Activated CD4-positive, alpha-beta T cell treated with anti-CD3 and anti-CD28 coated beads for 24 hours (primary cell): ENCODE measurements around the gene GATA5.

Source experiments
- DNase-seq, 2 donors: peaks; one replicate each; pipeline ENCODE4 v3.0.0-alpha.2; 2020; ENCODE audit warnings: low read depth in 2 of 2

The GATA5 gene

DNA sequence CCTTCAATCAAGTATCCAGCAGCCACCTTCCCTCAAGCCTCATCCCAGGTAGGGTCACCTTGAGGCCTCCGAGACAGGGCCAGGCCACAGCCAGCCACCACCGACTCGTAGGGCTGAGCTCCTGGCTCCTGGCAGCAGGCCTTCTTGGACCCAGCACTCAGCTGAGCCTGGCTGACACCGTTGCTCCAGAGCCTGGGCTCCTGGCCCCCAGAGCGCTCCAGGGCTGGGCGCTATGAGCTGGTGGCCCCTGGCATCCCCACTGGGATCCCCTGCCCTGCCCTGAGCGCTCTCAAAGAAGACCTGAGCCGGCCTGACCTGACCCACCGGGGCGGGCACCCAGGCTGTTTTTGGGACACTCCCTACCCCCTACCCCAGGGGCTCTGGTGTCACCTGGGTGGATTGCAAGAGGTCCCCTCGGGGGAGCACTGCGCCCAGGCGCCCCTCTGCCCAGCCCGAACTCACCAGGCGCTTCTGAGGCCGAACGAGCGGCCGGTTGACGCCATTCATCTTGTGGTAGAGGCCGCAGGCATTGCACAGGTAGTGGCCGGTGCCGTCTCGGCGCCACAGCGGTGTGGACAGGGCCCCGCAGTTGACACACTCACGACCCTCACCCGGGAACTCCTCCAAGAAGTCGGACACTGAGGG is 2.7 kb downstream of the GATA5 start:
- no peak for DNase-seq

DNA sequence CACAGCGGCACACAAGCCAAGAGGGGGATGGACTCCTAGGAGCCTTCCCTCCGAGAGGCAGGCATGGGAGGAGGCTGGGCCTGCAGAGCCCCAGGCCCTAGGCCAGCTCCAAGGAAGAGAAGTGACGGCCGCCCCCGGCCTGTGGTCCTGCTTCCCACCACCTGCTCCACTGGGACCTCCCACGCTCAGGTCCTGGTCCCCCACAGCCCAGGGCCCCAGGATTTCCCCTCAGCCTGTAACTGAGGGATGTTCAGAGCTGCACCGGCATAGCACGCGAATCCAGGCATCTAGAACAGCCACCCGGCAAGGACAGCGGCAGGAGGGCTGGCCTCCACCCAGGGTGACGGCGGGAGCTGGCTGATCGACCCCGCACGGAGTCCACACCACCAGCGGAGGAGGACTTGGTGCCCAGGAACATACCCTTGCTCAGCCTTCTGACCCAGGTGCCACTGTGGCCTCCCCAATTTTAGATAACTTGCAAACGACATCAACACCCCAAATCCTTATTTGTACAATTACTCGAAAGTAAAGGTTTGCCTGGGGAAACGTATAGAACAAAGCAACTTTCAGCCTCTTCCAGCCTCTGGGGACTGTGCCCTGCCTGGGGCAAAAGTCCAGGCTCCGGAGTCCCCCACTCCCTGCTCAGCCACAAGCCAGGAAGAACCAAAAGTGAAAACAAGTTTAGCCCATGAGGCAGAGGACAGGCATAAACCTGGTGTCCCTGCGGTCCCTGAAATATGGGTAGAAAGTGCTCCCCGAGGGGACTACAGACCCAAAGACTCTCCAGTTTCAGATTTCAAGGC is 3.5 kb downstream of the GATA5 start:
- DNase-seq: no peak

DNA sequence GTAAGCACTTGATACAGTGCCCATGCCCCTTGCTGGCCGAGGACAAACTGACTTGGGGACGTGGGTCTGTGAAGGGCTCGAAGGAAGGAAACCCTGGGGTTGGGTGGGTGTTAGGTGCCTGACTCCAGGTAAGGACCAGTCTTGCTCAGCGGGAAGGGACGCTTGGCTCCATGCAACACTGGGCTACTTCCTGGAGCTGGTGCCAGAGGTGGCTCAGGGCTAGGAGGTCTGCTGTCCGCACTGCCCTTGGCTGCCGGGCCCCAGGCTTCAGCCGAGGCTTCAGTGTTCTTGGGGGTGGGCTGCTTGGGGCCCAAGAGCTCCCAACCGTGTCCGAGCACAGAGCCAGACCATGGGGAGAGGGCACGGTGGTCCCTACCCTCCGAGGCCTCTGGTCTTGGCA is 5.3 kb downstream of the GATA5 start:
- no peak for DNase-seq

DNA sequence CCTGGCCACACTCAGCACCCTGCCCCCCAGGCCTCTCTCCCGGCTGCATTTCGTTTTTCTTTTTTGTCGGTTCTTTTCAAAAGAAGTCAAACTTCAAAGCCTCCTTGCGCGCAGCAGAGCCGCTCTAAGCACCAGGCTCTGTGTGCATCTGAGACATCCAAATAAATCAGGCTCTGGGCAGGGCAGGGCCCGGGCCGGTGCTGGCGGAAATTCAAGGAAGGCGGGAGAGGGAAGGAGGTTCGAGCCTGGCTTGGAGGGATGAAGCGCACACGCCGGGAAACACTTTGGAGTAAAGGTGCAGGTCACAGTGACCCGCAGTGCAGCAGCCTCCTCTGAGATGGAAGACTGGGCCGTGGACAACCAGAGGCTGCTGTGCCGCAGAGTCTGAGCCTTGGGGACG is 5.8 kb downstream of the GATA5 start:
- DNase-seq: no peak

DNA sequence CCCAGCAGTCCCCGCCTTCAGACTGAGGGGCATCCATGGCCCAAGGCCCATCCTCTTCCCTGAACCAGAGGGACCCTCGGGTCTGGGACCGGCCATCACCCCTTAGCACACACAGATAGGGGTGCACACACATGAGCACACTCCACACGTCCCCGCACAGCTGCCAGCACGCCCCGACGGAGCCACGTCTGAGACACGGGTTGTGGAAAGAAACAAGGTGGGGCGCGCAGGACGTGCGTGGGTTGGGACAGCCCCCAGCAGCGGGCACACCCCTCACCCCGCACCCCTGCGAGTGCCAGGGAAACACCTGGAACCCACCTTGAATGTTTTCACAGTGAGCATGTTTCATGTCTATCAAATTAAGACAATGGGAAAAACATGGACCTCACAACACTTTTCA is 6.4 kb downstream of the GATA5 start:
- no peak for DNase-seq

DNA sequence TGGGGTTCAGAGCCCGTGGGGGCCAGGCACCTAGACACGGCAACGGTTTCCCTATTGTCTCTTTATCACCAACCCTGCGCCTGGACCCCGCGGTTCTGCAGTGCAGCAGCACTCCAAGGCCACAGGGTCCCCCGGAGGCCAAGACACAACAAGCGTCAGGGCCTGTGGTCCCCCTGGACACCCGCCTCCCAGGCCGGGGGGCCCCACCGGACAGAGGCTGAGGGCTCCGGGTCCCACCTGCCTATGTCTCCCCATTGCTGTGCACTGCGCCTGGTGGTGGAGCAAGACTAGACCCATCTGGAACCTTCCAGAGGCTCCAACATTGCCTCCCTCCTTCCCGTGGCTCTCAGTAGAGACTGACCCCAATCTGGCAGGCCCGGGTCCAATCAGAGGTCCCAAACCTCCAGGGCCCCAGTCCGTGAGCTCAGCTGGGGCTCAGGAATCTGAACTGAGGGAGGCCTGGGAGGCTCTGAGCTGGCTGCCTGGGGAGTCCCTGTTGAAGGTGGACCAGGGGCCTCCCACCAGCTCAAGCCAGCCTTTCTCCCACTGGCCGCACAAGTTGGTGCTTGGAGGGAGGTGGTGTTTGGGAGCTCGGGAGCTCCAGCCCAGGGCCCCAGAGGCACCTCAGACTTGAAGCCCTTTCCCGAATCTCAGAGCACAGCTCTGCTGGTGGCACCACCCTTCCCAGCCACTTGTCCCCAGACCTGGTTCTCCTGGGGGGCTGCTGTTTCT is 8.8 kb downstream of the GATA5 start:
- DNase-seq: no peak

DNA sequence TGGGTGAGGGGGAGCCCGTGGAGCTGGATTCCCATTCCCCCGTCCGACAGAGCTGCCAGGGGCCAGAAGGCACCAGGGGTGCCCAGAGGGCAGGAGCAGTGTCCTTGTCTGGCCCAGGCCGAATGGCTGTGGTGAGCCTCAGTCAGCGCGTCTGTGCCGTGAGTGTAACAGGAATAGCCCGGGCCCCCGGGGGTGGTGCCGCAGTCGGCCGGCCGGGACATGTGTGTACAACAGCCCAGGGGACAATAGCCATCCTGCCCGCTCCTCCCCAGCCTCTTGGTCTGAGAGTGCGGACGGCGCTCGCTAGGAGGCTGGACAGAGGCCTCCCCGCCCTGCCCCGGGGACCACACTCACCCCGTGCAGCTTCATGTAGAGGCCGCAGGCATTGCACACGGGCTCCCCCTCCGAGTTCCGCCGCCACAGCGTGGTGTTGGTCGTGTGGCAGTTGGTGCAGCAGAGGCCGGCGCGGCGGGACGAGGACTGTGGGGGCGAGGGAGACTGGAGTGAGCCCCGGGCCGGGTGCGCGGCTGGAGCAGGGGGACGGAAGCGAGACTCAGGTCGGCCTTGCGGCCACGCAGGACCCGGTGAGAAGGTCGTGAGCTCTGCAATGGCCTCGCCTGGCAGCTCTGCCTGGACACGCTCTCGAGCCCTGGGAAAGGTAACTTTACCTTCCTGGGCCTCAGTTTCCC is 9.6 kb downstream of the GATA5 start:
- no peak for DNase-seq

DNA sequence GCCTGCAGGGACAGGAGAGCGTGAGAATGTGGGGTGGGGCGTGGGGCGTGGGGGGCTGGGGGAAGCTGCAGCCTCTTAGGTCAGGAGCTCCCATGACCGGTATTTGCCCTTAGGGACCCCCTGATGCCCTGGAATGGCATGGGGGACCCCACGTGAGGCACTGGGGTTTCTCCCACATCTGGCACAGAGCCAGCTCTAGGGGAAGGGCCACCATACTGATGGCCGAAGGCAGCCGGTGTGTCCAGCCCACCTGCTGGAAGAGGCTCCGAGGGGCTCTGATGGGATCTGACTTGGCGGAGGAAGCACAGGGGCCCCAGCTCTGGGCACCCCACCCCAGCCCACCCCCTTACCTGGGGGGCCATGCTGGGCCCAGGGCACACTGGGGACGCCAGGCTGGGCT is 10.8 kb downstream of the GATA5 start:
- no peak for DNase-seq

DNA sequence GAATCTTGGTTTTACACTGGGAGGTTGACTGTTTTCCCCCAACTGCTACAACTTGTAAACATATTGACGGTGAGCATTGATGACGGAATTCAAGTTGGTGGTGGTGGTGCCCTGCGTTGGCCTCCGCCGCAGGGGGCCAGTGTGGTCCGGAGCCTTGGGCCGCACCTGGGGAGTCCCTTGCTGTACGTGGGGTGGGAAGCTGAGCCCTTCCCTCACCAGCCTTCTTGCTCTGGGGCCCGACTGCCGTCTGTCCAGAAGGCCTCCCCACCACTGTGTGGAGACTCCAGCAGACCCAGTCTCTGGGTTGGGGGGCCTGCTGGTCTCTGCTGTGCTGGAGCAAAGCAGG is 11.4 kb downstream of the GATA5 start:
- DNase-seq: no peak

DNA sequence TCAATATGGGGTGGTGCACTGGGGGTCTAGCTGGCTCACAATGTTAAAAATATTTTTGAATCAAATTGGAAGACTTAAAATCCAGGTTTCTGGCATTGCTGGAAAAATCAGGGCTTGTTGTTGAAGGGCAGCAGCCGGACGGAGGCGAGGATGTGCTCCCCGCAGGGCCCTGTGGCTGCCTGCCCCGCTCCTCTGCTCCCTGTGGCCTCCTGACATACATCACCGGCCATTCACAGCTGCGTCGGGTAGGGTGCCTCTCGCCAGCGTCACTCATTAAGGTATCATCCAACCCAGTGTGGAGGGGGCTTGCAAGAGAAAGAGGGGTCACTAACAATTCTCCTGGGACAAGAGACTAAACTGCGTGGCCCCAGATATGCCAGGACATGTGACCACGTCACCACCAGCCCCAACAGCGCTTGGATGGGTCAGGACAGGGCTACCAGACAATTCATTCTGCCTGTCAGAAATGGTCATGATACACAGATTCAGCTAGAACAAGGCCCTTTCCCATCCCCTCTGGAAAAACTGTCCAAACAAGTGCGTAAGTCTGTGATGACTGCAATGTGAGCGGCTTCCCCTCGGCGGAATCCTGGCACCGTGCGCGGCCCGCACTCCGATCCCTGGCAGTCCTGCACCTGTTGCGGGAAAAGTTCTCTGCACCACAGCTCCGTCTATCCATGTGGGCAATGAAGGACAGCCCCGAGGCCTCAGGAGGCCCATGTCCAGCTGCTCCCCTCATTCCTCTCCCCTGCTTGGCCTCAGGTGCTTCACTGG is 12.0 kb downstream of the GATA5 start:
- no peak for DNase-seq

DNA sequence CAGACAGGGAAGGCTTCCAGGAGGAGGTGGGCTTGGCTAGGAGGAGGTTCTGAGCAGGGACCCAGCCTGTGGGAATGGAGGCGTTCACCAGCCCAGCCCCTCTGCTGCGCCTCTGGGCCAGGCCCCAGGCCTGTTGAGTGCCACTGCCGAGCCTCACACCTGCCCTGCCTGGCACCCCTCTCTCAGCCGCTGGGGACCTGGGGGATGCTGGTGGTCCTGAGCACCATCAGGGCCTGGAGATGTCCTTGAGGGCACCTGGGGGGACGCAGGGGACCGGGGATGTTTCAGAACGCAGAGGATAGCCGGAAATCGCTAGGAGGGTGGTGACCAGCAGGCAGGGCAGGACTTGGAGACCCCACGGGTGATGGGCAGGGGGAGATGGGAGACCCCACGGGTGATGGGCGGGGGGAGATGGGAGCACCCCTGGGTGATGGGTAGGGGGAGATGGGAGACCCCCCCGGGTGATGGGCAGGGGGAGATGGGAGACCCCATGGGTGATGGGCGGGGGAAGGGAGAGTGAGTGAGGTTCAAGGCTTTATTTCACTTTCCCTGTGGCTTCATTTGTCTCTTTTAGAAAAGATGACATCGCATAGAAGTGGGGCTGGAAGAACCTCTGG is 12.7 kb downstream of the GATA5 start:
- no peak for DNase-seq

DNA sequence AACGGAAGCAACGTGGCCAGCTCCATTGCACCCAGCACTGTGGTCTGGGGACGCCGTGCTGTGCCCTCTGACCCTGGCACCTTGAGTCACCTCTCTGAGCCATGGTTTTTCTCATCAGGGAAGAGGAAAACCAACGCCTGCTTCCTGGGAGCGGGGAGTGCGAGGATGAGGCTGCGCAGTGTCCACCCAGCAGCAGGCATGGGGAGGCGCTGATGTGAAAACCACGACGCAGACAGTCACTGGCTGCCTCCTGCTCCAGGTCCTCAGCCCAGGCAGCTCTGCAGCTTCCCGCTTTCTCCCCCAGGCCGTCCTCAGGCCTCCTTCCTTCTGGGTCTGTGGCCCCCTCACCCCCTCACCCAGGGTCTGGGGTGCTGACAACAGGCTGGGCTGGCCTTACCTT is 14.0 kb downstream of the GATA5 start:
- DNase-seq: no peak

DNA sequence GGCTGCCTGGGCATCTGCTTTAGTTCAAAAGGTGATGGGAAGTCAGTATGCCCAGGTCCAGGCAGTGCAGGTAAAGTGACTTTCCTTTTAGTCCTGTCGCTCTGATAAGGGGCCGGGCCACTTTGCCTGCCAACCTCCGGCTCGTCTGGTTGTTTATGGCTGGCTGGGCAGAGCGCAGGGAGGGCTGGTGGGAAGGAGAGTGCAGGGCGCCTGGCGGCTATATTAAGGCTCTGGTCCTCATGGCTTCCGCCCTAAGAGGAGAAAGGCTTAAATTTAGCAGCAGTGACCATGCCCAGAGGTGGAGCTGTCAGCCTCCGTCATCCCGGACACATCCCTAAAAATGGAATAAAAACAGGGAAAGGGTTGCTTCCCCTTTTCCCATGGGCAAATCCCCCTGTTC is 14.6 kb downstream of the GATA5 start:
- no peak for DNase-seq

DNA sequence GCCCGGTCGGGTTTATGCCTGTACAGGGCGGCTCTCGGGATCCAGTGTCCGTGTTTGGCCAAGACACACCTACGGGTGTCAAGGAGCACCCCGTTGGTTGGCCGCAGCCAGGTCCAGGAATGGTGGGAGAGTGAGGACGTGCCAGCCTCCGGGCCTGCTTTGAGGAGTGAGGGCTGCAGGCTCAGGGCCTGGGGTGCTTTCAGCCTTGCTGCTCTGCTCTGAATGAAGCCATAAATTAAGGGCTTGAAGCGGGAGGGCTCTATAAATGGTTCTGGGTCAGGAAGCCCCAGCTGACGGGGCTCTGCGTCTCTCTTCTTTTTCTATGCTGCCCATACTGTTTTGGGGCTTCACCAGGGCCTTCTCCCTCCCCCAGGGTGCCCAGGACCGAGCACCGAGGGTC is 15.1 kb downstream of the GATA5 start:
- no peak for DNase-seq

DNA sequence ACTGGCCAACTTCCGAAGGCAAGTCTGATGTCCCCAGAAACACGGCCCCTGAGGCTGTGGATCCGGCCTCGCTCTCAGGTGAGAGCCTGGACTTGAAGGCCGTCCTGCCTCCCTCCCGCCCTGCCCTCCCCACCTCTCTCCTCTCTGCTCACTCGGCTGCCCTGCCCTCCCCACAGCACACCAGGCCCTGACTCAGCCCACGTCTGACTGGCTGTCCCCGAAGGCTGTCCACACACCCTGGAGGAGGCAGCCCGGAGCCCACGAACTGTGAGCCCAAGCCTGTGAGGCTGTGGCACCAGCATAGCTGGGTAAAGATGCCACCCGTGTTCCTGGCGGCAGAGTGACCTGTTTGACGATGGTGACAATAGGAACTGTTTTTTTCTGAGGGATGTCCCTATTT is 16.3 kb downstream of the GATA5 start:
- DNase-seq: no peak

DNA sequence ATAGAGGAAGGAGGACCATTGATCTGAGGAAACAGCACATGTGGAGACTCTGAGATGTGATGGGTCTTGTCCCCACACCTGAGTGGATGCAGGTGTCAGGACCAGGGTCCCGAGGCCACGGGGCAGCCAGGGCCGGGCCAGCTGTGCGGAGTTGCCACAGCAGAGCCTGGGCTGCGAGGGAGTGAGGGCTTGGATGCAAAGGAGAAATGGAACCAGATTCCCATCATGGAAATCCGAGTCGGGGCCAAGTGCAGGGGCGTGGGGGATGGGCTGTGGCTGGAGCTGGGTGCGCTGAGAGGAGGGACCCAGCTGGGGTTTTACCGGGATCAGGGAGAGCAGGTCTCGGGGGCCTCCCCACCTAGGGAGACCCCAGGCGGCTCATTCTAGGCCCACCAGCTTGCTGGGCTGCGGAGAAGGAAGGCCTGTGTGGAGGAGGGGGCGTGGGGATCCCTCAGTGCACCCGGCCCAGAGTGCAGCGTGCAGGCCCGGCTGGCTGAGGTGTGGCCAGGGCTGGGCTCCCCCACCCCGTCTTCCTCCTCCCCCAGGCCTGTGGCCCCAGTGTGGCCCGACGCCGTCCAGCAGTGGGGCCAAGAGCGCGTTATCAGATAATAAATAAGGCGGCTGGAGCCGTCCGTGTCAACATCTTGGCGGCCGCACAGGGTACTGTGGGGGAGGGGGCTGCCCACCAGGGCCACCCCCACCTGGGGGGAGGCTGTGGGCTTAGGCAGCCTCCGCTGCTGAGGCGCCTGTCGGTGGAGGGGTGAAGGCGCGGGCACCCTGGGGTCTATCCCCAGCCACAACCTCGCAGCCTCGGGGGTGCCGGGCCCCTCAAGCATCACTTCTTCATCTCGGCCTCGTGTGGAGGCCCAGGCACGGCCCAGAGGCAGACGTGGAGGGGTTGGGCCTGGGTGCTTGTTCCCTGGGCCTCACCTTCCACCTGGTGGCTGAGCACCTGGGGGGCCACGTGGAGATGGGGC is 17.2 kb downstream of the GATA5 start:
- no peak for DNase-seq

DNA sequence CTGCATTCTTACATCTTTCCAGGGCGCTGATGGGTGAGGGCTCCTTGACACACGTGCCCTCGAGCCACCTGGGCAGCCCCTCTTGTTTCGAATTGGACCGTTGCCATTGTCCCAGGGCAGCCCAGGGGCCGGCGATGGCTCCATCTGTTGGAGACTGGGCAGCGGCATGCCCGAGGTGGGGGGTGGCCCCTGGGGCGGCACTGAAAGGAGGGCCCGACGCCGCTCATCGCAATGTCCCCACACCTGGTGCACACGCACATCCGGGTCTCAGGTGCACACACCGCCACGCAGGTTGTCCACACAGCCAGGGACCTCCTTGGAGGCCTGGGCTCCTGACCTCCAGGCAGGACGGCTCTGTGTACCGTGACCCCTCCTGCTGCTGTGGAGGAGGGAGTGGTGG is 18.0 kb downstream of the GATA5 start:
- DNase-seq: no peak

DNA sequence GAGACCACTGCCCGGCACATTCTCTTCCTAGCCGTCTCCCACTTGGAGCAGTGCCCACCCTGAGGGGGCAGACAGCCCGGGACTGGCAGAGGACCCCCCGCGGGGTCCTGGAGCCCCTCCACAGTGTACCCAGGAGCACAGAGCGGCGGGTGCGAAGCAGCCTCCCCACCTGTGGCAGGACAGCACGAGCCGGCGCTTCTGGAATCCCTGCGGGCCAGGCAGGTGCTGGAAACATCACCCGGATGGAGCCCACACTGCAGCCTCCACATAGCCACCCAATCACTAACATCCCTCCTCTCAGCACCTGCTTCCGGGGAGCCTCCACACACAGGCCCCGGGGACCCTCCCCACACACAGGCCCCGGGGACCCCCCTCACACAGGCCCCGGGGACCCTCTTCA is 18.7 kb downstream of the GATA5 start:
- DNase-seq: no peak

DNA sequence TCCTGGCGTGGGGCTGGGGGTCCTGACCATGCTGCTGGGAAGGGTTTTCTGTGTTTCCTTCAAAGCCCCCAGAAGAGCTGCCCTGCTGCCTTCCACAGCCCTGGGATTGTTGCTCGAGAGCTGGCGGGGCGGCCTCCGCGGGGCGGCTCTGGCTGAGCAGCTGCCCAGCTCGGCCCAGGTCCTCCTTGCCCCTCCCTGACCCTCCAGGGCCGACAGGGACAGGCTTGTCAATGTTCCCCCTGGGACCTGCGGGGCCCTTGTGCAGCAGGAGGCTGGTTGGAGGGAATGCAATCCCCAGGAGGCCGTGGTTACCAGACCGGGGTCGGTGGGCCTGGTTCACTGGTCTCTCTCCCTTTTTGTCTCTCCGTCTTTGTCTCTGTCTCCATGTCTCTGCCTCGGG is 19.9 kb downstream of the GATA5 start:
- DNase-seq: no peak
